NCI-H128 (cell line): ENCODE data around the gene PSIP1.
"Not testable (repeated sequence)": the region's sequence is repeated elsewhere in the genome, so short reads cannot be mapped to it uniquely, and the experiment has no call there.

Experiments
- DNase-seq: peaks from one replicate; lab custom pipeline; 2025; ENCODE audit not compliant: unreplicated experiment; lab: John Stamatoyannopoulos, UW

The PSIP1 gene

DNA sequence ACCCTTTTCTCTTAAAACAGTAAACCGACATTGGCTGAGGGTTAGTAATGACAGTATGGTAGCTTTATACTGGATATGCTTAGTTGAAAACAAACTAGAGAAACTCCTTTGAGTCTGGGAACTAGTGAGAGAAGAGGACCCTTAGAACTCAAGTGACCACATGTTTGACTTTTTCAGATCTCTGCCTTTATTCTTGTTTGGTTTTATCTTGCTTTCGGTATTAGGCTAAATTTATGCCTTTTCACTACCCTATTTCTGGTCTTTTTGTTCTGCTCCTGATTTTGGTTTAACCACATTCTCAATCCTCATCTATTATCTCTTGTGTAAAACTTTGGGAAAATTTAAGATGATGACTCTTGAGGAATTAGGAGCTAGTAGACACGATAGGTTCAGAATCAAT is 77.1 kb downstream of the PSIP1 start:
- no peak for DNase-seq

DNA sequence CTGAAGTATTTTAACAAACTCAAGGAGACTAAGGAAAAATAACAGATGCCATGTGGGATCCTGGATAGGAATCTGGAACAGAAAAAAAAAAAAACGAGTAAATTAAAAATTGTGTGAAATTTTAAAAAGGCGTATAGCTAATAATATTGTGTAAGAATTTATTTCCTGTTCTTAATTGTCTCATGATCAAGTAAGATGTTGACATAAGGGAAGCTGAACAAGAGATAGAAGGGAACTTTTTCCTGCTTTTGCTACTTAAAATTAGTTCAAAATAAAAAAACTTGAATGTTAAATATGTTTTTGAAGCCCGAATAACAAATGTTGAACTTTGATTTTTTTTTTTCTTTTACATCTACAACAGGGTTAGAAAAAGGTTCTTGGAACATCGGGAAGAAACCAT is 77.6 kb downstream of the PSIP1 start:
- no peak for DNase-seq

DNA sequence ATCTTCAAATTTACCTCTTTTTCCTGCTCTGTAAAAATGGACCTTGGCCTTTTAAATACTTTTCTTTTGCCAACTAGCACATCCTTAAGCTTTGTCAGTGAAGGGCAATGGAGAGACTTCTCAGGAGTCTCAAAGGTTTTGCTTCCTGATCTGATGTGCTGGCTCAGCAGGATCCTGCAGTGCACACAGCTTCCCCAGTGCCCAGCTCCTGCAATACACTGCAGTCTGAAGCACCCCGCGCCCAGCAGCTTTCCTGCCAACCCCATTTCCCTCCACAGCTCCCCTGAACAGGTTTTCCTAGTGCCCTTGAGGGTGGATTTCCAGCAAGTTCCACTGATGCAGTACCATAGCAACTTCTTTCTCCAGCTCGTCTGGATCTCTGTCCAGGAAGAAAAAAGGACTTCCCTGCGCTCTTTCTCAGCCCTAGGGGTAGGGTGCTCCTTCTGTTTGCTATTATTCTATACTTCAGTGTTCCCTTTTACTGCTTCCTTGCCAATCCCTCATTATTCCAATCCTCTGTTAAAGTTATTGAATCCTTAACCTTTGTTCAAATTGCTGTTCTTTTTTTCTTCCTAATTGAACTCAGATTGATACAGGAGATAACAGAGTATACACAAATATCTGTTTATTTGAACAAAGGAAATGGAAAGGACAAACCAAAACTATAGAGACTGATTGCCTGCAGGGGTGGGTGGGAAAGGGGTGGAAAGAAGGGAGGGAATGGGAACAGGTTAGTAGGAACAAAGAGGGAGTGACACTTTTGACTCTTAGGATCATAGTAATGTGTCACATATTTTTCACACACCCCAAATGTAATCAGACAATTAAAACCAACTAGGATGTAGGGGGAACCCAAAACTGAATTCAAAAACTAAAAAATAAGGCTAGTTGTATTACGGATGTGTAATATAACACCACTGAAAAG is 79.6 kb downstream of the PSIP1 start:
- DNase-seq = peak; percentile 20

DNA sequence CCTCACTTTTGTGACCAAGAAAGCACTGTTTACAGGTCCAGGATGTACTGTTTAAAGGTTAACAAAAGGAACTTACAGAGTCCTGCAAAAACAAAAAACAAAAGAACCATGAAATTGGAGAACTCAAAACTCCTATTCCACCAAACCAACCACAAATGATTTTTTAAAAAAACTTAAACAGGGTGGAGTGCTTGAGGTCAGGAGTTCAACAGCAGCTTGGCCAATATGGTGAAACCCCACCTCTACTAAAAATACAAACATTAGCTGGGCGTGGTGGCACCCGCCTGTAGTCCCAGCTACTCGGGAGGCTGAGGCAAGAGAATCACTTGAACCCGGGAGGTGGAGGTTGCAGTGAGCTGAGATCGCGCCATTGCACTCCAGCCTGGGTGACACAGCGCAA is 83.1 kb downstream of the PSIP1 start:
- not testable (repeated sequence) for DNase-seq

DNA sequence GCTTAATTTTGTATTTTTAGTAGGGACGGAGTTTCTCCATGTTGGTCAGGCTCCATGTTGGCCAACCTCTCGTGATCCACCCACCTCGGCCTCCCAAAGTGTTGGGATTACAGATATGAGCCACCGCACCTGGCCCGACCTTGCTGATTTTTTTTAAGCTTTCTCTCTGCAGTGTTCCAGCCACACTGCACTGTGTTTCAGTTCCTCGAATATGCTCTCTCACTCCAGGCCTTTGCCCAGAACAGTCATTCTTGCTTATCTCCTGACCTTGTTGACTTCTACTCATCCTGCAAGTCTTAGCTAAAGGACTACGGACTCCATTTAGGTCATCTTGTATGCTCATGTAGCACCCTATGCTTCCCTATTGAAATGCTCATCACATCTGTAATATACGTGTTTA is 84.8 kb downstream of the PSIP1 start:
- no peak for DNase-seq

DNA sequence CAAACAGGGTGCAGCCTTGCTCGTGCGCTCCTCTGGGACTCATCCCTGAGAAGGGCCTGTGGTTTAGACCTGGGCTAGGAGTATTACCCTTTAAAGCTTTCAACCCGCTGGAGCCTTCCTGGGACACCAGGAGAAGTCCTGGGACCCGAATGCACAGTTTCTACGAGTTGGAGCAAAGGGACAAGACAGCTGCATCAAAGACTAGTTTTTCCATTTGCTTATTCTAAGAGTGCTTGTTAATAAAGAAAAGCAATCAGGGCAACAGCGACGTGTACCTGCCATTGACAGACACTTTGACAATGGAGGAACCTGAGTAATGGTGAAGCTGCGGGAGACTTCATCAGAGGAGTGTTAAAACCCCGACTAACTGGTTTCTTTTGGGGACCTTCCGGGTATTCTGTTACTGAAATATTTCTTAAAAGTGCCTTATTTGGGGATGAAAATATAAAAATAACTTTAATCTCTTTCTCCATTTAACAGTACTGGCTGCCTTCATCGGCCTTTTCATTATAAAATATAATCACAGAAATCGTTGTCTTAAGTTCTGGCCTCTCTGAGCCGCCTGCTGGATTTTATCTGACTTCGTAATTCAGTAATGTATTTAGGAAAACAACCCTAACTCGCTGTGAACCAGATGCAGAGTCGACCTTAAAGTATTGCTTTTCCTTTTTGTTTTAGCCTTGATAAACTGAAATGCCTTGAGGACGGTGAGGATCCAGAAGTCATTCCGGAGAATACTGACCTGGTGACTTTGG is 87.4 kb downstream of the PSIP1 start:
- no peak for DNase-seq

DNA sequence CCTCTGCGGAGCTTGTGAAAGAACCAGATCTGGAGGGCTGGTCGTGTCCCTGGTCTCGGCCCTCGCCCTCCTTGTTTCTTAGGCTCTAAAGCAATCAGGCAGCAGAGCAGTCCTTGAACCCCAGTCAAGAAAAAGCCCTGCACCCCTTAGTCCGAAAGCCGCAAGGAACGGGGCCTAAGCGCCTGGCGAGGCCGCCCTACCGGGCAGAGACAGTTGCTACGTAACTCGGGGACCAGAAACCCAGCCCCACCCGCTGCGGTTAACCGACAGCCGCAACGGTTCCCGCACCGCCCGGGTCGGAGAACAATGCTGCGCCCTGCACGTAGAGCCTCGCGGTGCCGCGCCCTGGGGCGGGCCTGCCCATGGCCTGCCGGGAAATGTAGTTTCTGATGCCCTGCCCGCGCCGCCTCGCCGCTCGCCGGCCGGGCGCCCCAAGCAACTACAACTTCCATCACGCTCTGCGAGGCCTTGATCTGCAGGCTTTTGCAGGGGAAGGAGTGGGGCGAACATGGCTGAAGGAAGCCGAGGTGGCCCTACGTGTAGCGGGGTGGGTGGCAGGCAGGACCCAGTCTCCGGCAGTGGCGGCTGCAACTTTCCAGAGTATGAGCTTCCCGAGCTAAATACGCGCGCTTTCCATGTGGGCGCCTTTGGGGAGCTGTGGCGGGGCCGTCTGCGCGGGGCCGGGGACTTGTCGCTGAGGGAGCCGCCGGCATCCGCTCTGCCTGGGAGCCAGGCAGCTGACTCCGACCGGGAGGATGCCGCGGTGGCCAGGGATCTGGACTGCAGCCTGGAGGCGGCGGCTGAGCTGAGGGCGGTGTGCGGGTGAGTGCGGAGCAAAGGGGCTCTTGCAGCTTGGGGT is 88.2 kb downstream of the PSIP1 start, which contains the start of gene SNAPC3:
TSS of gene SNAPC3 (plus strand) at position 505 of the 859 bp plus-strand sequence. CDS start at position 509, 4 bp downstream.
- DNase-seq = peak; percentile 94

DNA sequence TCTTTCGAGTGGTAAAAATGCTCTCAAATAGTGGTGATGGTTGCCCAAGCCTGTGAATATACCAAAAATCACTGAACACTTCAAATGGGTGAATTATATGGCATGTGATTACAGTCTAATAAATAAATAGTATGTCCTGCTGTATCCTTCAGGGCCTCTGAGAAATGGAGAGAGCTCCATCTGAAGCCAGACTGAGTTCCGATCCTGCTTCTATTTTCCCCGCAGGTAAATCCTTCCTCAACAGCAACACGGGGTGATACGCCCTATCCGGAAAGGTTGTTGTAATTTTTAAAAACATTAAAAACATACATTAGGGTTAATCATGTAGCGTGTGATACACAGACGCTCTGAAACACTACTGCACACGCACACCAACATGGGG is 88.8 kb downstream of the PSIP1 start:
- no peak for DNase-seq

DNA sequence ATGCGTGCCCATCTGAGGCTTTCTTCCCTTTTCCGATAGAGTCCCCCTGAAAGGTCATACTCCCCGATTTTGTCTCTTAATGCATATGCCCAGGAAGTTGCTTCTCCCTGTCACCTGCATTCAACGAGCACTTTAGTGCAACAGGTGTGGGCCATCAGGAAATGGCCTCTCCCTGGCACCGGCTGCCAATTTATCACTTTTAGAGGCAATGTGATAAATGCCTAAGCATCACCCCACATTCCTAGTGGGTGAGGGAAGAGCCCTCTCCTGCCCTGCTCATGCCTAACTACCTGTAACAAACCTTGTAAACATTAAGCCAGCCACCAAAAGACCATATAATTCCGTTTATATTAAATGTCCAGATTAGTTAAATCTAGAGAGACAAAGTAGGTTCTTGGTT is 89.2 kb downstream of the PSIP1 start:
- DNase-seq = no peak

DNA sequence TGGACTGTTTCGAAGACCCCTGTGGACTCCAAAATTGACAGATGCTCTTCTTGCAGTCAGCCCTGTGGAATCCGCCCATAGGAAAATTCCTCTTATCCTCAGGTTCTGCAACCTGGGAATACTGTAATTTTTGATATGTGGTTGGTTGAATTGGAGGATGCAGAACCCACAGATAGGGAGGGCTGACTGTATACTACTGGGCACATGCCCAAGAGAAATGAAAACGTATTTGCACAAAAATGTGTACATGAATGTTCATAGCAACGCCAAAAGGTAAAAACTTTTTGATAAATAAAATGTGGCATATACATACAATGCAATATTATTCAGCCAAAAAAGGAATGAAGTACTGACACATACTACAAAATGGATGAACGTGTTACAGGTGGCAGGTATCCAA is 90.0 kb downstream of the PSIP1 start:
- DNase-seq = no peak

DNA sequence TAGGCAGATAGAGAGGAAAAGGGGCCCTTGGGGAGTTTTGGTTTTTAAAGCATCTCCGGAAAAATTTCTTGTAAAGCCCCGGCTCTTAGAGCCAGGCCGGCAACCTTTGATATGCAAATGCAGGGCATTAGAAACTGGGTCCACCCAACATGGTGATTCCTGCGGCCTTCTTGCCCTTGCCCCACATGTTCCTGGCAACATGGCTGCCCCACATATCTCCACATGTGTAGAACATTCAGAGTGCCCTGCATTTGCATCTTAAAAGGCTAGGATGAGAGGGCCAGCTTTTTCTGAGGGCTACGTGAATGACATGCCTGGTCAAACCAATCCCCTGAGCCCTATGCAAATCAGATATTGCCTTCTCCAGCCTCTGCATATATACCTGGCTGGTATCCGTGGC is 93.1 kb downstream of the PSIP1 start:
- no peak for DNase-seq

DNA sequence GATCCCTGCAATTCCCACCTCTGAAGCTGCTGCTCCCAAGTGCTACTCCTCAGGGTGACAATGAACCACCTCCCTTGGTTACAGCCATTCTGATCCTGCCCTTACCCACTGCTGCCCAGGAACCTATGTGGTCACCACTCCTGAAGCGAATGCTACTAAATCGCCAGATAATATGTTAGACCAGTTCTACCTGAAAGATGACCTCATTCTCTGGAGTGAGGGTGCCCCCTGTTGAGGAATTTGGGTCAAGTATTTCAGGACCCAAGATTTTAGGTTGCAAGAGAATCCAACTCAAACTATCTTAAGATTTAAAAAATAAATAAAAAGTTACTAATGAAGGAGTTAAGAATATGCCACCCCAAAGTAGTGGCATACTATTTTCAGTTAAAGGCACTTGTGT is 93.9 kb downstream of the PSIP1 start:
- no peak for DNase-seq
